HL-60 (cell line): ENCODE measurements around the gene NXPH1.

Source experiments
- CTCF ChIP-seq: IDR thresholded peaks from one replicate; pipeline ENCODE4 v1.5.1; 2011; ENCODE audit warnings: low read length, control low read depth, inconsistent platforms; ENCODE audit not compliant: insufficient read depth
- REST ChIP-seq: IDR thresholded peaks from 2 replicates; pipeline ENCODE4 v1.6.1; 2012; ENCODE audit warnings: low read depth; ENCODE audit not compliant: insufficient replicate concordance

GRCh38 chr7:8702807-8703206, 269.4 kb downstream of the NXPH1 start:
- TF ChIP-seq CTCF (no peak), REST (no peak)
